HFFc6 (cell line): Measurements from ENCODE around the gene PRKCSH. TPM values are rescaled to one million over a fixed set of nuclear protein-coding genes. Genes with fewer than 3 reads are reported as not detected.
"Not testable (repeated sequence)": the region's sequence is repeated elsewhere in the genome, so short reads cannot be mapped to it uniquely, and the experiment has no call there.

ENCODE experiments used
- DNase-seq: peaks from one replicate; pipeline ENCODE4 v3.0.0-alpha.2; 2018
- H3K27ac Mint-ChIP-seq: 2 replicates; pipeline ENCODE4 v1.8.0; 2020; ENCODE audit warnings: mild to moderate bottlenecking, mixed read lengths
- H3K27me3 Mint-ChIP-seq: 2 replicates; pipeline ENCODE4 v1.8.0; 2021; ENCODE audit warnings: mild to moderate bottlenecking, moderate library complexity, mixed read lengths; ENCODE audit not compliant: insufficient read depth
- H3K36me3 Mint-ChIP-seq: 2 replicates; pipeline ENCODE4 v1.8.0; 2021; ENCODE audit warnings: low read depth, mixed read lengths
- H3K4me1 Mint-ChIP-seq: 2 replicates; pipeline ENCODE4 v1.8.0; 2020; ENCODE audit warnings: low read depth, mixed read lengths
- H3K4me3 Mint-ChIP-seq: 2 replicates; pipeline ENCODE4 v1.8.0; 2020; ENCODE audit warnings: mild to moderate bottlenecking, moderate library complexity, mixed read lengths
- H3K9me3 Mint-ChIP-seq: 2 replicates; pipeline ENCODE4 v1.8.0; 2020; ENCODE audit warnings: mild to moderate bottlenecking, mixed read lengths
- CTCF ChIP-seq: fragments of 200-600 bp; sonication (generic); IDR thresholded peaks from 2 replicates; pipeline ENCODE4 v1.5.0; 2021; ENCODE audit warnings: antibody characterized with exemption, mild to moderate bottlenecking
- total RNA-seq, 6 experiments: library from RNA; stranded (reverse); fragmentation: NEBNext Ultra II Directional; extraction: Animal tissue kit (Norgen Biotek cat#: 25700); gene quantifications; 2 replicates in 1 of 6; 3 replicates in 5 of 6; pipeline ENCODE4 v1.2.3, GENCODE V29; 2021

PRKCSH gene
- total RNA-seq, 6 experiments from 2014 or later = 367 to 460 (median 388) TPM

- H3K27ac Mint-ChIP-seq = no peak overlapping the region
- no peak overlapping the region for H3K4me3 Mint-ChIP-seq
- H3K36me3 Mint-ChIP-seq = no peaks in the 10 kb centered on the region
- no peaks in the 10 kb centered on the region for H3K4me1 Mint-ChIP-seq
- DNase-seq = no peak
- H3K9me3 Mint-ChIP-seq = no peaks in the 10 kb centered on the region
- no peaks in the 10 kb centered on the region for H3K27me3 Mint-ChIP-seq
- TF ChIP-seq CTCF = peak; percentile 46; the same call in 1 of the 2 replicates
Observed at GRCh38 chr19:11460207-11460606, 24.8 kb downstream of the PRKCSH start.

GRCh38 chr19:11461453-11461852 is 26.0 kb downstream of the PRKCSH start:
- Mint-ChIP-seq H3K4me1 (no peaks in the 10 kb centered on the region), H3K27ac (no peak overlapping the region), H3K4me3 (no peak overlapping the region), H3K9me3 (no peaks in the 10 kb centered on the region), H3K36me3 (no peaks in the 10 kb centered on the region), H3K27me3 (no peaks in the 10 kb centered on the region; the same call in 1 of the 2 replicates)
- TF ChIP-seq CTCF = no peak
- no peak for DNase-seq

GRCh38 chr19:11463391-11463790 is 28.0 kb downstream of the PRKCSH start:
- TF ChIP-seq CTCF = no peak
- no peak overlapping the region for H3K27ac Mint-ChIP-seq
- H3K4me3 Mint-ChIP-seq = no peak overlapping the region
- H3K27me3 Mint-ChIP-seq = no peaks in the 10 kb centered on the region; the same call in 1 of the 2 replicates
- no peaks in the 10 kb centered on the region for H3K4me1 Mint-ChIP-seq
- no peaks in the 10 kb centered on the region for H3K36me3 Mint-ChIP-seq
- DNase-seq = no peak
- H3K9me3 Mint-ChIP-seq = no peaks in the 10 kb centered on the region

GRCh38 chr19:11464333-11465265 is 29.2 kb downstream of the PRKCSH start:
- Mint-ChIP-seq H3K4me1 (no peaks in the 10 kb centered on the region), H3K27ac (no peak overlapping the region), H3K4me3 (no peak overlapping the region), H3K36me3 (no peaks in the 10 kb centered on the region), H3K27me3 (no peaks in the 10 kb centered on the region; the same call in 1 of the 2 replicates), H3K9me3 (no peaks in the 10 kb centered on the region)
- no peak for TF ChIP-seq CTCF
- no peak for DNase-seq

GRCh38 chr19:11465600-11465999 is 30.2 kb downstream of the PRKCSH start:
- no peaks in the 10 kb centered on the region for H3K9me3 Mint-ChIP-seq

GRCh38 chr19:11468266-11468845 is 32.9 kb downstream of the PRKCSH start:
- H3K27ac Mint-ChIP-seq, H3K9me3 Mint-ChIP-seq, H3K4me1 Mint-ChIP-seq, H3K27me3 Mint-ChIP-seq, H3K4me3 Mint-ChIP-seq, DNase-seq, H3K36me3 Mint-ChIP-seq: not testable (repeated sequence)

More at GRCh38 chr19:11465600-11465999, 30.2 kb downstream of the PRKCSH start:
- no peak for TF ChIP-seq CTCF
- H3K4me1 Mint-ChIP-seq = no peaks in the 10 kb centered on the region
- H3K27ac Mint-ChIP-seq = no peak overlapping the region
- H3K4me3 Mint-ChIP-seq = no peak overlapping the region
- DNase-seq = no peak
- no peaks in the 10 kb centered on the region for H3K36me3 Mint-ChIP-seq
- no peaks in the 10 kb centered on the region; the same call in 1 of the 2 replicates for H3K27me3 Mint-ChIP-seq
